Mesothelial cell of epicardium (in vitro differentiated cells): ENCODE measurements around the gene GLB1L3. TPM values are rescaled to one million over a fixed set of nuclear protein-coding genes. Genes with fewer than 3 reads are reported as not detected.
A peak's percentile ranks its signal among the peaks of the same experiment; 100 is the strongest.

ENCODE experiments used
- DNase-seq, 2 experiments: peaks; one replicate each; pipeline ENCODE4 v3.0.0; 2021; ENCODE audit warnings: low spot score in 2 of 2; ENCODE audit not compliant: unreplicated experiment in 2 of 2
- H3K27ac Mint-ChIP-seq: 2 replicates; pipeline ENCODE4 v1.8.0; 2021; ENCODE audit warnings: mixed read lengths
- H3K27me3 Mint-ChIP-seq: 2 replicates; pipeline ENCODE4 v1.8.0; 2021; ENCODE audit warnings: low read depth, mixed read lengths
- H3K36me3 Mint-ChIP-seq: 2 replicates; pipeline ENCODE4 v1.8.0; 2021; ENCODE audit warnings: mixed read lengths
- H3K4me1 Mint-ChIP-seq: 2 replicates; pipeline ENCODE4 v1.8.0; 2021; ENCODE audit warnings: mixed read lengths
- H3K4me3 Mint-ChIP-seq: 2 replicates; pipeline ENCODE4 v1.8.0; 2021; ENCODE audit warnings: mild to moderate bottlenecking, moderate library complexity, mixed read lengths
- H3K9me3 Mint-ChIP-seq: 2 replicates; pipeline ENCODE4 v1.8.0; 2021; ENCODE audit warnings: mixed read lengths
- total RNA-seq: library from RNA; stranded (reverse); gene quantifications from 3 replicates; pipeline ENCODE4 v1.2.1, GENCODE V29; 2021
- TF ChIP-seq, protein P1 (sequence below): fragments of 200-600 bp; sonication (generic); IDR thresholded peaks from one replicate; pipeline ENCODE4 v1.5.0; 2021; ENCODE audit warnings: antibody characterized with exemption; ENCODE audit not compliant: unreplicated experiment

GLB1L3 gene
- total RNA-seq, 1 donor from 2014 or later, result not detected

GRCh38 chr11:134293119-134294113 is 17.2 kb downstream of the GLB1L3 start:
- Mint-ChIP-seq H3K27me3 (peaks cover 1% of the 10 kb centered on the region), H3K4me1 (no peaks in the 10 kb centered on the region), H3K27ac (no peak overlapping the region), H3K36me3 (no peaks in the 10 kb centered on the region), H3K4me3 (no peak overlapping the region), H3K9me3 (no peaks in the 10 kb centered on the region)
- TF ChIP-seq, protein P1, sequence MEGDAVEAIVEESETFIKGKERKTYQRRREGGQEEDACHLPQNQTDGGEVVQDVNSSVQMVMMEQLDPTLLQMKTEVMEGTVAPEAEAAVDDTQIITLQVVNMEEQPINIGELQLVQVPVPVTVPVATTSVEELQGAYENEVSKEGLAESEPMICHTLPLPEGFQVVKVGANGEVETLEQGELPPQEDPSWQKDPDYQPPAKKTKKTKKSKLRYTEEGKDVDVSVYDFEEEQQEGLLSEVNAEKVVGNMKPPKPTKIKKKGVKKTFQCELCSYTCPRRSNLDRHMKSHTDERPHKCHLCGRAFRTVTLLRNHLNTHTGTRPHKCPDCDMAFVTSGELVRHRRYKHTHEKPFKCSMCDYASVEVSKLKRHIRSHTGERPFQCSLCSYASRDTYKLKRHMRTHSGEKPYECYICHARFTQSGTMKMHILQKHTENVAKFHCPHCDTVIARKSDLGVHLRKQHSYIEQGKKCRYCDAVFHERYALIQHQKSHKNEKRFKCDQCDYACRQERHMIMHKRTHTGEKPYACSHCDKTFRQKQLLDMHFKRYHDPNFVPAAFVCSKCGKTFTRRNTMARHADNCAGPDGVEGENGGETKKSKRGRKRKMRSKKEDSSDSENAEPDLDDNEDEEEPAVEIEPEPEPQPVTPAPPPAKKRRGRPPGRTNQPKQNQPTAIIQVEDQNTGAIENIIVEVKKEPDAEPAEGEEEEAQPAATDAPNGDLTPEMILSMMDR, result no peak
- peak in 1 of 2 experiments; percentile 24 for DNase-seq

DNA sequence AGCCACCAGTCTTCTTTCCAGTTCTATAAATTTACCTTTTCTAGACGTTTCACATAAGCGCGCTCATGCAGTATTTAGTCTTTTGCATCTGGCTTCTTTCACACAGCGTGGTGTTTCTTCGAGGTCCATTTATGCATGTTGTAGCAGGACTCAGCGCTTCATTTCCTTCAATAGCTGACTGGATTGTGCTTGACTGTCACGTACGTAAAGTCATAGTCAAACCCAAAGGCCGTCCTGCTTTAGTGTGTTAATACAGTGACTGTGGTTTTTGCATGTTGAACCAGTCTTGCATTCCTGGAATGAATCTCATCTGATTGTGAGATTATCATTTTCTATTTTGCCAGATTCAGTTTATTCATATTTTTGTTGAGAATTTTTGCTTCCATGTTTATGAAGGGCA is 18.5 kb downstream of the GLB1L3 start:
- no peak overlapping the region for H3K4me3 Mint-ChIP-seq
- no peak for DNase-seq
- TF ChIP-seq, protein P1, result no peak
- H3K36me3 Mint-ChIP-seq, result no peaks in the 10 kb centered on the region
- no peaks in the 10 kb centered on the region for H3K9me3 Mint-ChIP-seq
- peaks cover 1% of the 10 kb centered on the region for H3K27me3 Mint-ChIP-seq
- H3K27ac Mint-ChIP-seq, result no peak overlapping the region
- H3K4me1 Mint-ChIP-seq, result no peaks in the 10 kb centered on the region

DNA sequence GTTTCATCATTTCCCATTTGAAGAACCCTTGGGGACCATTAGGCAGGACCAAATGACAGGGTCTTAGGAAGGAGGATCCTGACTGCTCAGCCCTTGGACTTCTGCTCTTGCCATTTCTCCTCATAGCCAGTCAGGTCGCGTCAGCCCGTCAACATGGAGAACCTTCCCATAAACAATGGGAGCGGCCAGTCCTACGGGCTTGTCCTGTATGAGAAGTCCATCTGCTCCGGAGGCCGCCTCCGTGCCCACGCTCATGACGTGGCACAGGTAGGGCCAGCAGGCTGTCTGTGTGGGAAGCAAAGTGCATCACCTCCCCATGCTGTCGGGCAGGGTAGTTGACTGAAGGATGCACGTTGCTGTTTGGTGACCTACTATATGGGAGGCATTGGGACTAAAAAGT is 36.0 kb downstream of the GLB1L3 start:
- no peak for DNase-seq
- H3K36me3 Mint-ChIP-seq, result no peaks in the 10 kb centered on the region
- TF ChIP-seq, protein P1, result no peak
- H3K9me3 Mint-ChIP-seq, result peaks cover 7% of the 10 kb centered on the region
- H3K27me3 Mint-ChIP-seq, result peaks cover 14% of the 10 kb centered on the region
- H3K27ac Mint-ChIP-seq, result no peak overlapping the region
- no peak overlapping the region for H3K4me3 Mint-ChIP-seq
- no peaks in the 10 kb centered on the region for H3K4me1 Mint-ChIP-seq

DNA sequence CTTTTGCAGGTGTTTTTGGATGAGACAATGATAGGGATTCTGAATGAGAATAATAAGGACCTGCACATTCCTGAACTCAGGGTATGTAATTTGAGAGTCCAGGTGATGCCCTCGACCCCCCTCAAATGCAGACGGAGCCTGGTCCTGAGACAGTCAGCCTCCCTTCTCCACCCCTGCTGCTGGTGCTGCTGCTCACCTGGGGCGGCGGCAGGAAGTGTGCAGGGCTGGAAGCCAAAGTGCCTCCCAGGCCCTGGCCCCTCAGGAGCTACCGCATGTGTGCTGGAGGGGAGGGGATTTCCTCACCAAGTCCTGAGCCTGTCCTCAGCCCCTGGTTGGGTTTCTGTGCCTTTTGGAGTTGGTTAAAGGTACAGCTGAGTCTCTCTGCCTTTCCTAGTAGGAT is 36.6 kb downstream of the GLB1L3 start:
- TF ChIP-seq, protein P1, result no peak
- Mint-ChIP-seq H3K36me3 (no peaks in the 10 kb centered on the region), H3K27ac (no peak overlapping the region), H3K4me1 (no peaks in the 10 kb centered on the region), H3K9me3 (peaks cover 13% of the 10 kb centered on the region), H3K27me3 (peaks cover 14% of the 10 kb centered on the region), H3K4me3 (no peak overlapping the region)
- DNase-seq, result no peak

DNA sequence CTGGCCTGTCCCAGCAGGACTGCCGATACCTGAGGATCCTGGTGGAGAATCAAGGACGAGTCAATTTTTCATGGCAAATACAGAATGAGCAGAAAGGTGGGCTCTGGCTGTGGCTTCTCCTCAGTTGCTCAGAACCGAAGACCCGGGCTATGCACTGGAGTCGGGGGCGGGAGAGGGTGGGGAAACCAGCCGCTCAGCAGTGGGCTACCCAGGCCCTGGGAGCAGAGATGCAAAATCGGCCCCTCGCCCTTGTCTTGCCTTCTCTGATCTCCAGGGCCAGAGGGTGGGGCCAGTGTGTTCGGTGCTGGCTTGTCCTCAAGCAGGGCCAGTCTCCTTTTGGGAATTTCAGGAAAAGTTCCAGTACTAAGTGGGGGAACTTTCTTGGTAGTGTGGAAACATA is 37.2 kb downstream of the GLB1L3 start:
- no peak for DNase-seq
- no peak overlapping the region for H3K4me3 Mint-ChIP-seq
- TF ChIP-seq, protein P1, result no peak
- no peaks in the 10 kb centered on the region for H3K36me3 Mint-ChIP-seq
- no peaks in the 10 kb centered on the region for H3K4me1 Mint-ChIP-seq
- H3K27ac Mint-ChIP-seq, result no peak overlapping the region
- peaks cover 14% of the 10 kb centered on the region for H3K27me3 Mint-ChIP-seq
- H3K9me3 Mint-ChIP-seq, result peaks cover 17% of the 10 kb centered on the region
